Endodermal cell (in vitro differentiated cells): Measurements from ENCODE around the gene MARVELD2. TPM values are rescaled to one million over a fixed set of nuclear protein-coding genes. Genes with fewer than 3 reads are reported as not detected.
"Not testable (repeated sequence)": the region's sequence is repeated elsewhere in the genome, so short reads cannot be mapped to it uniquely, and the experiment has no call there.

Experiments
- DNase-seq: peaks from one replicate; pipeline ENCODE4 v3.0.0-alpha.2; 2017
- H3K27ac ChIP-seq: 2 replicates; pipeline ENCODE4 v1.5.1; 2013; ENCODE audit warnings: mild to moderate bottlenecking, low read depth, low read length, moderate library complexity
- H3K27me3 ChIP-seq: 2 replicates; pipeline ENCODE4 v1.6.1; 2013; ENCODE audit warnings: mild to moderate bottlenecking, low read length, moderate library complexity; ENCODE audit not compliant: insufficient read depth, control insufficient read depth, poor library complexity, severe bottlenecking
- H3K36me3 ChIP-seq: 2 replicates; pipeline ENCODE4 v1.7.0; 2013; ENCODE audit warnings: mild to moderate bottlenecking, low read length, moderate library complexity; ENCODE audit not compliant: control insufficient read depth, insufficient read depth
- H3K4me1 ChIP-seq: one replicate; pipeline ENCODE4 v1.7.0; 2013; ENCODE audit warnings: low read length; ENCODE audit not compliant: control insufficient read depth, insufficient read depth
- H3K4me3 ChIP-seq: 2 replicates; pipeline ENCODE4 v1.5.1; 2013; ENCODE audit warnings: mild to moderate bottlenecking, low read length, moderate library complexity
- H3K9ac ChIP-seq: 2 replicates; pipeline ENCODE4 v1.6.1; 2013; ENCODE audit warnings: mild to moderate bottlenecking, low read length, moderate library complexity; ENCODE audit not compliant: poor library complexity, severe bottlenecking; ENCODE audit errors: extremely low read depth
- H3K9me3 ChIP-seq: 2 replicates; pipeline ENCODE4 v1.6.1; 2013; ENCODE audit warnings: mild to moderate bottlenecking, low read length, moderate library complexity; ENCODE audit not compliant: control insufficient read depth
- H3K27ac Mint-ChIP-seq: 2 replicates; pipeline ENCODE4 v1.8.0; 2020; ENCODE audit warnings: mixed read lengths
- H3K27me3 Mint-ChIP-seq: 2 replicates; pipeline ENCODE4 v1.8.0; 2021; ENCODE audit warnings: mild to moderate bottlenecking, mixed read lengths; ENCODE audit not compliant: insufficient read depth
- H3K36me3 Mint-ChIP-seq: 2 replicates; pipeline ENCODE4 v1.8.0; 2020; ENCODE audit warnings: low read depth, mixed read lengths
- H3K4me1 Mint-ChIP-seq: 2 replicates; pipeline ENCODE4 v1.8.0; 2020; ENCODE audit warnings: mixed read lengths
- H3K4me3 Mint-ChIP-seq: 2 replicates; pipeline ENCODE4 v1.8.0; 2020; ENCODE audit warnings: mild to moderate bottlenecking, moderate library complexity, mixed read lengths
- H3K9me3 Mint-ChIP-seq: 2 replicates; pipeline ENCODE4 v1.8.0; 2020; ENCODE audit warnings: mild to moderate bottlenecking, mixed read lengths
- WGBS, 2 experiments: methylation state at CpG; one replicate each; pipeline versions ENCODE4 v1.1.5 to v1.1.7; 2013; ENCODE audit warnings: missing lambda C conversion rate in 2 of 2, mixed read lengths in 1 of 2; ENCODE audit not compliant: insufficient coverage in 1 of 2, insufficient read length in 1 of 2; 5-methylcytosine and 5-hydroxymethylcytosine counted together
- total RNA-seq, 2 donors: library from RNA; stranded (reverse); fragmentation: NEBNext Ultra II Directional in 1 of 2; extraction: Animal tissue kit (Norgen Biotek cat#: 25700) in 1 of 2; gene quantifications; 2 replicates in 1 of 2; 3 replicates in 1 of 2; pipeline ENCODE4 v1.2.1, GENCODE V29; 2021
- TF ChIP-seq, protein P1 (sequence below): fragments of 200-600 bp; sonication (generic); conservative IDR thresholded peaks from 2 replicates; pipeline ENCODE4 v1.5.0; 2021; ENCODE audit warnings: antibody characterized with exemption, mild to moderate bottlenecking

MARVELD2 gene
- total RNA-seq, 2 donors from 2014 or later = 30.5 to 38.0 TPM

DNA sequence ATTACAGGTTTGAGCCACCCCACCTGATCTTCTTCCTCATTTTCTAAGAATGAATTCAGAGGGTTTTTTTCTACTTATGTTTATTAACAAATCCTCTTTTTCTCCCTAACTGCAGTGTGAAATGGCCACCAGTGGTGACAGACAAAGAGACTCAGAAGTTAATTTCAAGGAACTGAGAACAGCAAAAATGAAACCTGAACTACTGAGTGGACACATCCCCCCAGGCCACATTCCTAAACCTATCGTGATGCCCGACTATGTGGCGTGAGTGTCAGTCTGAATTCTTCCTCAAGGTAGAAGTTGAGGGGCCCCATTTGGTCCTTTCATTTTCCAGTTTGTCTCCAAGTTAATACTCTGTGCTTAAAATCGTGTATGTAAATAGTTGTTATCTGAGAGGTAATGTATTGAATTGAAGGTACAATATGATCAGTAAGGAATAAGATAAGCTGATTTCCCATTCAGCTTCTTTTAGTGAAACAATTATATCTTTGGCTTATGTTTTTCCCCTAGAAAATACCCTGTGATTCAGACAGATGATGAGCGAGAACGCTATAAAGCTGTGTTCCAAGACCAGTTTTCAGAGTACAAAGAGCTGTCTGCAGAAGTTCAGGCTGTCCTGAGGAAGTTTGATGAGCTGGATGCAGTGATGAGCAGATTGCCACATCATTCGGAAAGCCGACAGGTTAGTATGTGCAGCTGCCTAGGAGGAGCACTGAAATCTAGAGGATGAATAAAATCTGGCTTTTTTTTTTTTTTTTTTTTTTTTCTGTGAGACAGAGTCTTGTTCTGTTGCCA lies 17.7 kb downstream of the MARVELD2 start:
- TF ChIP-seq, protein P1, sequence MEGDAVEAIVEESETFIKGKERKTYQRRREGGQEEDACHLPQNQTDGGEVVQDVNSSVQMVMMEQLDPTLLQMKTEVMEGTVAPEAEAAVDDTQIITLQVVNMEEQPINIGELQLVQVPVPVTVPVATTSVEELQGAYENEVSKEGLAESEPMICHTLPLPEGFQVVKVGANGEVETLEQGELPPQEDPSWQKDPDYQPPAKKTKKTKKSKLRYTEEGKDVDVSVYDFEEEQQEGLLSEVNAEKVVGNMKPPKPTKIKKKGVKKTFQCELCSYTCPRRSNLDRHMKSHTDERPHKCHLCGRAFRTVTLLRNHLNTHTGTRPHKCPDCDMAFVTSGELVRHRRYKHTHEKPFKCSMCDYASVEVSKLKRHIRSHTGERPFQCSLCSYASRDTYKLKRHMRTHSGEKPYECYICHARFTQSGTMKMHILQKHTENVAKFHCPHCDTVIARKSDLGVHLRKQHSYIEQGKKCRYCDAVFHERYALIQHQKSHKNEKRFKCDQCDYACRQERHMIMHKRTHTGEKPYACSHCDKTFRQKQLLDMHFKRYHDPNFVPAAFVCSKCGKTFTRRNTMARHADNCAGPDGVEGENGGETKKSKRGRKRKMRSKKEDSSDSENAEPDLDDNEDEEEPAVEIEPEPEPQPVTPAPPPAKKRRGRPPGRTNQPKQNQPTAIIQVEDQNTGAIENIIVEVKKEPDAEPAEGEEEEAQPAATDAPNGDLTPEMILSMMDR = no peak
- H3K4me3 ChIP-seq = no peak overlapping the region
- no peak overlapping the region for H3K27ac ChIP-seq
- WGBS, 2 experiments = 91 to 92% methylated on average over 8 of the region's 8 CpGs
- no peaks in the 10 kb centered on the region for H3K9me3 Mint-ChIP-seq
- H3K27ac Mint-ChIP-seq = no peak overlapping the region
- peaks cover 24% of the 10 kb centered on the region for H3K36me3 ChIP-seq
- H3K27me3 ChIP-seq = no peaks in the 10 kb centered on the region
- no peak overlapping the region for H3K4me3 Mint-ChIP-seq
- H3K9ac ChIP-seq = no peak overlapping the region
- peaks cover 5% of the 10 kb centered on the region for H3K4me1 ChIP-seq
- DNase-seq = no peak
- no peaks in the 10 kb centered on the region for H3K9me3 ChIP-seq
- no peaks in the 10 kb centered on the region for H3K27me3 Mint-ChIP-seq
- peaks cover 41% of the 10 kb centered on the region for H3K36me3 Mint-ChIP-seq
- H3K4me1 Mint-ChIP-seq = no peaks in the 10 kb centered on the region

DNA sequence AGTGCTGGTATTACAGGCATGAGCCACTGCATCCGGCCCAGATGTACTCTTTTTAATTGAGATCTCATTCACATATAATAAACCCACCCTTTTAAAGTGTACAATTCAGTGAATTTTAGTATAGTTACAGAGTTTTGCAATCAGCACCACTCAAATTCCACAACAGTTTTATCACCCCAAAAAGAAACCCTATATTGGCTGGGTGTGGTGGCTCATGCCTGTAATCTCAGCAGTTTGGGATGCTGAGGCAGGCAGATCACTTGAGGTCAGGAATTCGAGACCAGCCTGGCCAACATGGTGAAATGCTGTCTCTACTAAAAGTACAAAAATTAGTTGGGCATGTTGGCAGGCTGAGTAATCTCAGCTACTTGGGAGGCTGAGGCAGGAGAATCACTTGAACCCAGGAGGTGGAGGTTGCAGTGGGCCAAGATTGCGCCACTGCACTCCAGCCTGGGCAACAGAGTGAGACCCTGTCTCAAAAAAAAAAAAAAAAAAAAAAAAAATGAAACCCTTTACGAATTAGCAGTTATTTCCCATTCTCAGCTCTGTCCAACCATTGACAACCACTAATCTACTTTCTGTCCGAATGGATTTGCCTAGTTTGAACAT lies 20.5 kb downstream of the MARVELD2 start:
- H3K9ac ChIP-seq, H3K27me3 Mint-ChIP-seq, H3K4me3 Mint-ChIP-seq, H3K27ac Mint-ChIP-seq, H3K27ac ChIP-seq, DNase-seq, H3K9me3 ChIP-seq, H3K4me3 ChIP-seq, H3K27me3 ChIP-seq, H3K4me1 ChIP-seq, H3K9me3 Mint-ChIP-seq, H3K4me1 Mint-ChIP-seq: not testable (repeated sequence)
- H3K36me3 Mint-ChIP-seq = peaks cover 49% of the 10 kb centered on the region
- peaks cover 25% of the 10 kb centered on the region for H3K36me3 ChIP-seq
- WGBS, 2 experiments = 94 to 100% methylated on average over 2 to 5 of the region's 5 CpGs

DNA sequence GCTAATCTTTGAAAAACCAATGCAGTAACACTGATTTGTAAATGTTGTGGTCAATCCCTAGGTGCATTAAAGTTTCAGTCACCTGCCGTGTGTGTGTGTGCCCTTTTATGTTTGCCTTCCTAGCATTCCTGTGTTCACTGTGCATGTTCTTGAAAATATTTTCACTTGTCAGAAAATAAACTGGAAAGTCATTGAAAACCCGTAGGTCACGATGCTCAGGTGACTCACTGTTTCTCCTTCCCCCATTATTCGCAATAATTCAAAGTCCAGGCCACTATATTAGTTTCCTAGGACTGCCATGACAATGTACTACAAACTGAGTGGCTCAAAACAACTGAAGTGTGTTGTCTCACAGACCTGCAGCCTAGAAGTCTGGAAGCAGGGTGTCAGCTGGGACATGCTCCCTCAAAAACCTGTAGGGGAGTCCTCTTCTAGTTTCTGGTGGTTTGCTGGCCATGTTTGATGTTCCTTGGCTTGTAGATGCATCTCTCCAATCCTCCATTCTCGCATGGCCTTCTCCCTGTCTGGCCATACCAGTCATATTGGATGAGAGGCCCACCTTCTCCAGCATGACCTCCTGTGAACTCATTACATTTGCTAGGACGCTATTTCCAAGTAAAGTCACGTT lies 29.3 kb downstream of the MARVELD2 start:
- TF ChIP-seq, protein P1 = no peak
- no peaks in the 10 kb centered on the region for H3K9me3 ChIP-seq
- Mint-ChIP-seq H3K27ac (no peak overlapping the region), H3K4me1 (no peaks in the 10 kb centered on the region), H3K36me3 (peaks cover 15% of the 10 kb centered on the region), H3K4me3 (no peak overlapping the region), H3K27me3 (no peaks in the 10 kb centered on the region), H3K9me3 (no peaks in the 10 kb centered on the region)
- no peaks in the 10 kb centered on the region for H3K4me1 ChIP-seq
- 93 to 99% methylated on average over 7 of the region's 7 CpGs for WGBS, 2 experiments
- no peak overlapping the region for H3K9ac ChIP-seq
- H3K27ac ChIP-seq = no peak overlapping the region
- H3K27me3 ChIP-seq = no peaks in the 10 kb centered on the region
- H3K36me3 ChIP-seq = peaks cover 10% of the 10 kb centered on the region
- DNase-seq = no peak
- no peak overlapping the region for H3K4me3 ChIP-seq
